ENCODE data around the gene DDIT4L. TPM values are rescaled to one million over a fixed set of nuclear protein-coding genes. Genes with fewer than 3 reads are reported as not detected.

Gene DDIT4L
- total RNA-seq, 1 experiment from 2014 or later: 7.0 TPM

DNA sequence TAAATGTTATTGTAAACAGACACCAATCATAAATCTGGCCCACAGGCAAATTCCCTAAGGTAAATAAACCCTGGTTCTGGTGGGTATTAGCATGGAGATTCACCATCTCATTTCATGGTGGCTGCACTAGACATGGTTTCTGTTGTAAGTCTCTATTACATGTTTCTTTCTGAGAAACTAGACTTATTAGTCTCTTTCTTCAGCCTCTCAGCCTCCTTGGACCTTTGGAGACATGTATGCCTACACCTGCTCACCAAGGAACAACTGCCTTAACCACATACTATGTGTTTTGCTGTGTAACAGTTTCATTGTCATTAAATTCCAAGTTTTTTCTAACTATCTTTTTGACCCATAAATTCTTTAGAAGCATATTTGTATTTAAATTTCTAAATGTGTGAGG, 13.1 kb downstream of the DDIT4L start:
- intact Hi-C loops (cut with micrococcal nuclease): no loop called here
- H3K9ac ChIP-seq (ENCODE audit: low read length): no peak overlapping the region
- no peak overlapping the region for H3K4me3 ChIP-seq (replicated peaks in 1 of 2; ENCODE audit: low read depth in 1 of 2, low read length in 2 of 2)
- no peaks in the 10 kb centered on the region; the same call in 1 of the 2 replicates for H4K20me1 ChIP-seq (ENCODE audit: insufficient read depth)
- no peaks in the 10 kb centered on the region for H3K9me2 ChIP-seq (ENCODE audit: insufficient read depth)
- POLR2A ChIA-PET: no interaction called here
- DNase-seq (ENCODE audit: low read depth, low spot score): no peak
- H3K4me1 ChIP-seq (ENCODE audit: control insufficient read depth in 1 of 2, insufficient read depth in 2 of 2, low read length in 2 of 2): no peaks in the 10 kb centered on the region
- no peak overlapping the region for H3K4me2 ChIP-seq (ENCODE audit: low read length)
- no peaks in the 10 kb centered on the region for H3K36me3 ChIP-seq (ENCODE audit: control insufficient read depth in 1 of 2, insufficient read depth in 2 of 2, low read length in 2 of 2)
- BruUV-seq (replicated peaks): no TSS peak
- TF ChIP-seq EZH2phosphoT487 (IDR thresholded peaks at IDR 0.05; ENCODE audit: borderline replicate concordance) (no peak), POLR2AphosphoS5 (IDR thresholded peaks at IDR 0.05; ENCODE audit: low read depth, low read length) (no peak), MAX (IDR thresholded peaks at IDR 0.05) (no peak), SRF (IDR thresholded peaks at IDR 0.05; ENCODE audit: low read depth) (no peak), SIN3A (IDR thresholded peaks at IDR 0.05; ENCODE audit: low read depth) (no peak), ELF1 (IDR thresholded peaks at IDR 0.05; ENCODE audit: borderline replicate concordance, low read depth) (no peak), CEBPB (IDR thresholded peaks at IDR 0.05; ENCODE audit: low read depth) (no peak), ZNF274 (IDR thresholded peaks at IDR 0.05; ENCODE audit: low read depth, low read length) (no peak)
- TF ChIP-seq, protein P1, sequence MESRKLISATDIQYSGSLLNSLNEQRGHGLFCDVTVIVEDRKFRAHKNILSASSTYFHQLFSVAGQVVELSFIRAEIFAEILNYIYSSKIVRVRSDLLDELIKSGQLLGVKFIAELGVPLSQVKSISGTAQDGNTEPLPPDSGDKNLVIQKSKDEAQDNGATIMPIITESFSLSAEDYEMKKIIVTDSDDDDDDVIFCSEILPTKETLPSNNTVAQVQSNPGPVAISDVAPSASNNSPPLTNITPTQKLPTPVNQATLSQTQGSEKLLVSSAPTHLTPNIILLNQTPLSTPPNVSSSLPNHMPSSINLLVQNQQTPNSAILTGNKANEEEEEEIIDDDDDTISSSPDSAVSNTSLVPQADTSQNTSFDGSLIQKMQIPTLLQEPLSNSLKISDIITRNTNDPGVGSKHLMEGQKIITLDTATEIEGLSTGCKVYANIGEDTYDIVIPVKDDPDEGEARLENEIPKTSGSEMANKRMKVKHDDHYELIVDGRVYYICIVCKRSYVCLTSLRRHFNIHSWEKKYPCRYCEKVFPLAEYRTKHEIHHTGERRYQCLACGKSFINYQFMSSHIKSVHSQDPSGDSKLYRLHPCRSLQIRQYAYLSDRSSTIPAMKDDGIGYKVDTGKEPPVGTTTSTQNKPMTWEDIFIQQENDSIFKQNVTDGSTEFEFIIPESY (IDR thresholded peaks at IDR 0.05; ENCODE audit: extremely low read depth, insufficient replicate concordance, low read length): no peak
- RAD21 ChIA-PET (ENCODE audit: low non-redundant PET in 1 of 2, low total read pairs in 2 of 2, uncharacterized antibody in 2 of 2, unreplicated experiment in 2 of 2): no interaction called here
- H3K27ac ChIP-seq (ENCODE audit: low read depth, low read length): no peak overlapping the region
- no peak for ATAC-seq
- no peaks in the 10 kb centered on the region for H3K27me3 ChIP-seq (ENCODE audit: insufficient read depth, low read length)
- H2AFZ ChIP-seq (ENCODE audit: low read depth, low read length, poor library complexity, severe bottlenecking): no peak overlapping the region
- H3K9me3 ChIP-seq (ENCODE audit: control insufficient read depth in 1 of 2, insufficient read depth in 1 of 2, low read depth in 1 of 2, low read length in 2 of 2): no peaks in the 10 kb centered on the region
- CTCF ChIA-PET: no interaction called here
- H3K79me2 ChIP-seq (ENCODE audit: insufficient read depth, low read length): no peaks in the 10 kb centered on the region

DNA sequence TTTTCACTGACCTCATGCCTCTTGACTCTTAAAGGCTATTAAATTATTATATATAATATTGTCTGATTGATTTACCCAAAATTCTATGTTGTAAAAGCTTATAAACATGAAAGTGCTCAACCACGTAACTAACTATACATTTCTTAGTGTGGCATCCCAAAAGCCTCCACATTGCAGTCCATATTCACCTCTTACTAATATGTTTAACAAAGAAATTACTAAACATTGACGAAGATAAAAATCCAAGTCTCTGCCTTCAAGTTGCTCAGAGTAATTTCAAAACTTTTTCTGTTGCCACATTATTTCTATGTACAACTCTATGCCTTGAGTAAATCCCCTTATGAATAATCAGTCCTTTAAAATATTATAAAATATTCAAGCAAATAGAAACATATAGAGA, 14.4 kb downstream of the DDIT4L start:
- H3K9me2 ChIP-seq (ENCODE audit: insufficient read depth): no peaks in the 10 kb centered on the region
- ATAC-seq: no peak
- no peak overlapping the region for H3K9ac ChIP-seq (ENCODE audit: low read length)
- POLR2A ChIA-PET: no interaction called here
- RAD21 ChIA-PET (ENCODE audit: low non-redundant PET in 1 of 2, low total read pairs in 2 of 2, uncharacterized antibody in 2 of 2, unreplicated experiment in 2 of 2): no interaction called here
- CTCF ChIA-PET: no interaction called here
- H3K79me2 ChIP-seq (ENCODE audit: insufficient read depth, low read length): no peaks in the 10 kb centered on the region
- intact Hi-C loops (cut with micrococcal nuclease): no loop called here
- H3K36me3 ChIP-seq (ENCODE audit: control insufficient read depth in 1 of 2, insufficient read depth in 2 of 2, low read length in 2 of 2): no peaks in the 10 kb centered on the region
- no peaks in the 10 kb centered on the region for H3K27me3 ChIP-seq (ENCODE audit: insufficient read depth, low read length)
- no peaks in the 10 kb centered on the region for H3K9me3 ChIP-seq (ENCODE audit: control insufficient read depth in 1 of 2, insufficient read depth in 1 of 2, low read depth in 1 of 2, low read length in 2 of 2)
- H4K20me1 ChIP-seq (ENCODE audit: insufficient read depth): no peaks in the 10 kb centered on the region; the same call in 1 of the 2 replicates
- H2AFZ ChIP-seq (ENCODE audit: low read depth, low read length, poor library complexity, severe bottlenecking): no peak overlapping the region
- no peak overlapping the region for H3K4me3 ChIP-seq (replicated peaks in 1 of 2; ENCODE audit: low read depth in 1 of 2, low read length in 2 of 2)
- no peaks in the 10 kb centered on the region for H3K4me1 ChIP-seq (ENCODE audit: control insufficient read depth in 1 of 2, insufficient read depth in 2 of 2, low read length in 2 of 2)
- no peak overlapping the region for H3K27ac ChIP-seq (ENCODE audit: low read depth, low read length)
- H3K4me2 ChIP-seq (ENCODE audit: low read length): no peak overlapping the region
- no peak for DNase-seq (ENCODE audit: low read depth, low spot score)
- no TSS peak for BruUV-seq (replicated peaks)
- TF ChIP-seq, protein P2, sequence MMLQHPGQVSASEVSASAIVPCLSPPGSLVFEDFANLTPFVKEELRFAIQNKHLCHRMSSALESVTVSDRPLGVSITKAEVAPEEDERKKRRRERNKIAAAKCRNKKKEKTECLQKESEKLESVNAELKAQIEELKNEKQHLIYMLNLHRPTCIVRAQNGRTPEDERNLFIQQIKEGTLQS (IDR thresholded peaks at IDR 0.05): no peak
- TF ChIP-seq SP1 (IDR thresholded peaks at IDR 0.05; ENCODE audit: low read depth): no peak
- no peak for TF ChIP-seq POLR2A (IDR thresholded peaks at IDR 0.05; ENCODE audit: borderline replicate concordance, extremely low read depth, insufficient read depth, insufficient read length)
- TF ChIP-seq REST (IDR thresholded peaks at IDR 0.05; ENCODE audit: low read depth): no peak
- no peak for TF ChIP-seq YY1 (IDR thresholded peaks at IDR 0.05; ENCODE audit: extremely low read depth, insufficient replicate concordance, low read depth, low read length)
- TF ChIP-seq CEBPB (IDR thresholded peaks at IDR 0.05; ENCODE audit: low read depth): no peak
- no peak for TF ChIP-seq POLR2AphosphoS5 (IDR thresholded peaks at IDR 0.05; ENCODE audit: low read depth, low read length)
- no peak for TF ChIP-seq MAX (IDR thresholded peaks at IDR 0.05)
- no peak for TF ChIP-seq ZFX (IDR thresholded peaks at IDR 0.05)
- TF ChIP-seq JUND (IDR thresholded peaks at IDR 0.05): no peak
- TF ChIP-seq ELF1 (IDR thresholded peaks at IDR 0.05; ENCODE audit: borderline replicate concordance, low read depth): no peak
